Activated T-cell treated with anti-CD3 and anti-CD28 coated beads for 4 hours (primary cell): Measurements from ENCODE around the gene TCEA2.

ENCODE experiments used
- DNase-seq: peaks from one replicate; pipeline ENCODE4 v3.0.0-alpha.2; 2020

Gene TCEA2

GRCh38 chr20:64050261-64051032 lies 12.6 kb upstream of the TCEA2 start:
- no peak for DNase-seq

- no peak for DNase-seq
Observed at GRCh38 chr20:64051033-64051452, 12.0 kb upstream of the TCEA2 start.

DNA sequence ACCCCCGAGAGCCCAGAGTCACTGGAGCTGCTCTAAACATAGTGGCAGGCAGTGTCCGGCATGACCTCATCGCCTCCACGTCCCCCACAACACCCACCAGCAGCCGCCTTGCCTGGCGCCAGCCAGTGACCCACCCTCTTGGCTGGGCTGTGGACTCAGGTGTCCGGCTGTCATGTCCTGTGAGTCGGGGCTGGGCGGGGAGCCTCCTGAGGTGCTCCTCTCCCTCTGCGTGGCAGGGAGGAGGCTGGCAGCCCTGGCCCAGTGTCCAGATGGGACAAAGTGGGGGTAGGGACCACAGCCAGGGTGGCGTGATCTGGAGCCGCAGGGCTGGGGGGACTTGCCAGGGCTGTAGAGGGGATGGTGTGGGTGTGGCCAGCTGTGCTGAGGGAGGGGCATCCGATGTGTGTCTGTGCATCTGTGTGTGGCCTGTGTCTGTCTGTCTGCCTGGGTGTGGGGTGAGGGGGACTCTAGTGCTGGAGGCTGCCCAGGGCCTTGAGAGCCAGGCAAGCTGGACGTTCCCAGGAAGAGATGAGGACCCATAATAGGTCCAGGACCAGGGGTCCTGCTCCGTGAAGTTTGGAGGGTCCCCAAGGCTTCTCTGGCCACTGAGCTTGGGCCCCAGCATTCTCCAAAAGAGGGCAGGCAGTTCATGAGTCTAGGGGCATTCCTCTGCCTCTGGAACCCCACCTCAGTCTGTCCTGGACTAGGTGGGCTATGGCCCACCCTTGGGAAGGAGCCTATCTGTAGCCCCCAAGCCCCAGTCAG lies 11.3 kb upstream of the TCEA2 start:
- no peak for DNase-seq

DNA sequence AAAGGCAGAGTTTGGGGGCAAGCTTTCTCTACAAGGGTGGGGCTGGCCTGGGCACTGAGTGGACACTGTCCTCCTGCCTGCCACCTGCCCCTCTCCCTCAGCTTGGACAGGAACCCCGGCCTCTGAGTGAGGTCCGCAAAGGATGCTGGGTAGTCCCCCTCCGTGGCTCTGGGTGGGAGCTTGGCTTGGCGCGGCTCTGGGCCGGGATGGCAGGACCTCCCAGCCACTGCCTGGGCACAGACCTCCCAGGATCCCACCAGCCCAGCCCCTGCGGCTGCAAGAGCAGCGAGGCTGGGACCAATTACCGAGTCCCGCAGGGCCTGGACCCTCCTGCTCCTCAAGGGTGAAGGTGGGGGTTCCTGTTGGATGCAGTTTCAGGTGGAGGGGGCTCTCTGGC lies 10.7 kb upstream of the TCEA2 start:
- no peak for DNase-seq

GRCh38 chr20:64052987-64053840 lies 9.8 kb upstream of the TCEA2 start:
- DNase-seq, result no peak

- no peak for DNase-seq
Observed at GRCh38 chr20:64053841-64054661, 8.9 kb upstream of the TCEA2 start.

GRCh38 chr20:64055396-64055892 lies 7.6 kb upstream of the TCEA2 start:
- DNase-seq, result no peak

DNA sequence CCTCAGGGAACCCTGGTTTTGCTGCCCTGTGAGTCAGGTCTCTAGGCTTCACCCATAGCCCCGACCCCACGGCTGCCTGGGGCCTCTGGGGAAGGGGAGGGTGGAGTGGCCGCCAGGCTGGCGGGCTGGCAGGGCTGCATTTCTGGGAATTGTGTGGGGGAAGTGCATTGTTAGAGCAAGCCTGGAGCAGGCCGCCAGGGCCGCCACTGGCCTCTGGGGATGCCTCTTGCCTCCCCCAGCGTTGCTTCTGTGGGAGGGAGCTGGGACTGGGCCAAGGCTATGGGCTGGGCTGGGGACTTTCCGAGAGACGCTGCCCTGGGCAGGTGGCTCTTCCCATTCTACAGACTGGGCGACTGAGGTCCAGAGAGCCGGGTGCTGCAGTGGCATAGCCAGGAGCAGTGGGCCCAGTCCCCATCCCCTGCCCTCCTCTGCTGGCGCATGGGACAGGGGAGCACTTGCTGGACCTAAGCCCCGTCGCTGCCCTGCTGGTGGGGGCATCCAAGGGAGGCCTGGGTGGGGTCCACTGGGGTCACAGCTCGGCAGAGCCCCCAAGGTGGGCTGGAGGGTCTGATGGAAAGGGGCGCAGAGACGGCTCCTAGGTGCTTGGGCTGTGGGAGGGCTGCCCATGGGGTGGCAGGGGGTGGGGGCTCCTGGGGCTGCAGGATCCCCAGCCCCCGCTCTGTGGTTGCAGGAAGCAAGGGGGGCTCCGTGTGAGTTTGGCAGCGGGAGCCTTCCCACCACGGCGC lies 6.9 kb upstream of the TCEA2 start:
- DNase-seq, result no peak

DNA sequence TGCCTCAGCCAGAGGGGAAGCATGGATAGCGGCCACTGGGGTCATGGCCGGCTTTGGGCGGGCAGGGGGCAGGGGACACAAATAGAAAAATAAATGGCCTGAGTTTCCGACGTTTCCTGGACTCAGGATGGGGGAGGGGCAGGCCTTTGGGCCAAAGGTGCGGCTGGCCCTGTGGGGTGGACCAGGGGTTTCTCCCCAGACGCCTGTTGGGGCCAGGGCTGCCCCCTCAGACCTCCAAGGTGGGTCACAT lies 6.4 kb upstream of the TCEA2 start:
- no peak for DNase-seq

DNA sequence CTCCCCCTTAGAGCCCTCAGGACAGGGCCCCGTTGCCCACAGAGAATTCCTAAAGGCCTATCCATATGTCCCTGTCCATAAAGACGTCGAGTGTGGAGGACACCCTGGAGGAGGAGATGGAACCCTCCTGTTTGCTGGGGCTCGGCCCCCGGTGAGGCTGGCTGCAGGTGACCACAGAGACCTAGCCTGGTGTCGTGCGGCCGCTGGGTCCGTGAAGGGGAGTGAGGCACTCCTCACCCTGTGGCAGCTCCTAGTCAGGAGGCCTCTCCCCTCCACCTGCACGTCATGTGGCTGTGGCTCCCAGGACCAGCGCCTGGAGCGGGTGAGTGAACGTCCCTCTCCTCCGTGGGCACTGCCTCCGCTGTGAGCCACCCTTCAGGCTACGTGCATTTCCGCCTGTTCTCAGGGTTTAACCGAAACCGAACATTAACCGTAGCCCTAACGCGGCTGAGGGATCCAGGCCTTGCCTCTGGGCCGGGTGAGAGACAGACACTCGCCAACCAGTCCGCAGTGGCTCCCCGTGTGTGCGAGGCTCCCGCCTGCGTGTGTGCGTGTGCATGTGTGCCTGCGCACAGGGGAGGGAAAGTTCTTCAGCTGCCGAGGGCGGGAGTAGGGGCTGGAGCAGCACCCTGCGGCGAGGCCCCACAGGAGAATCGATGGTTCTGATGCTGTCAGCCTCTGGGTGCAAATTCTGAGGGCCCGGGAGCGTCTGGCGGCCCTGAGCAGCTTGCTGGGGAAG lies 5.9 kb upstream of the TCEA2 start:
- DNase-seq, result no peak

DNA sequence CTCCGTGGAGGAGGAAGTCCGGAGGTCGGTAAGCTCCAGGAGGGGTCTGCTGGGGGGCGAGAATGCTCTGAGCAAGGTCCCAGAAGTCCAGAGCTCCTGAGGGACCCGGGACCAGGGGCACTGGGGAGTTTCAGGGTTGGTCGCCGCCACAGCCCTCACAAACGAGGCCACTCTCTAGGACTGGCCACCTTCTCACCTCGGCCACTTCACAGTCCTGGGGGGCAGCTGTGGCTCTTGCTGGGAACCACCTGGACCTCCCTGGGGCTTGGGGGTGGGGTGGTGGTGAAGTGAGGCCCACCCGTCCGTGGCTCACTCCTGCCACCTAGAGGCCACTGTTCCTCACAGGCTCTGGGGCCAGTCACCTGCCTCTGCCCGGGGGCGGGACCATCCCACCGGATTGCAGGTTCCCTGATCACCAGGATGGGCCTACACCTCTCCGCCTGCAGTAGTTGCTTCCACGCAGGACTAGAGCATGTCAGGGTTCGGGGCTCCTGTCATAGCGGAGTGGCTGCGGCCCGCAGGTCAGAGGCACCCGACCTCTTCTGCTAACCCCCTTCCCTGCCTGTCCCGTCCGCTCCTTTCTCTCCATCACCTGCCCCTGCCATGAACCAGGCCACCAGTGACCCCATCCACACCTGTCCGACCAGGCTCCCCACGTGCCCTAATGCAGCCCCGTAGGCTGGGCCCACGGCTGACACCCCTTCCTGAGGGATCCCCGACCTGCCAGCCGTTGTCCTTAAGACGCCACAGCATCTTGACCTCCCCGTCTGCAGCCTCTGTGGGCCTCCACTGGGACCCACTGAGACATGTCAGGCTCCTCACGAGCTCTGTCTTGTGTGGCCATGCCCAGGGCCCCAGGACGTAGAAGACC lies 5.1 kb upstream of the TCEA2 start:
- DNase-seq, result peak; percentile 82

GRCh38 chr20:64058536-64058935 lies 4.5 kb upstream of the TCEA2 start:
- DNase-seq, result no peak

DNA sequence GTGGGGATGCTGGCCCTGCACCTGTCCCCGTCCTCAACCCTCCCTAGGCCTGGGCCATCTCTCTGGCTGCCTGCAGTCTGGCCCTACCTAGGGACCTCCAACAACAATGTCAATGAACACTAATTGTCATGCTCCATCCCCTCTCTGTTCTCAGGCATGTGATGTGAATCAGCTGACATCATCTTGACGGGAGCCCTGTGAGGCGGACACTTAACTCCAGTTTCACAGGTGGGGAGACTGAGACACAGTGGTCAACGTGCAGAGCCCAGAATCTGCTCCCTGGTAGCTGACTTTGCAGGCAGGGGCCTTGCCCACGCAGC lies 762 bp upstream of the TCEA2 start:
- DNase-seq, result no peak

GRCh38 chr20:64063389-64064144 lies 569 bp downstream of the TCEA2 start:
- DNase-seq, result no peak

DNA sequence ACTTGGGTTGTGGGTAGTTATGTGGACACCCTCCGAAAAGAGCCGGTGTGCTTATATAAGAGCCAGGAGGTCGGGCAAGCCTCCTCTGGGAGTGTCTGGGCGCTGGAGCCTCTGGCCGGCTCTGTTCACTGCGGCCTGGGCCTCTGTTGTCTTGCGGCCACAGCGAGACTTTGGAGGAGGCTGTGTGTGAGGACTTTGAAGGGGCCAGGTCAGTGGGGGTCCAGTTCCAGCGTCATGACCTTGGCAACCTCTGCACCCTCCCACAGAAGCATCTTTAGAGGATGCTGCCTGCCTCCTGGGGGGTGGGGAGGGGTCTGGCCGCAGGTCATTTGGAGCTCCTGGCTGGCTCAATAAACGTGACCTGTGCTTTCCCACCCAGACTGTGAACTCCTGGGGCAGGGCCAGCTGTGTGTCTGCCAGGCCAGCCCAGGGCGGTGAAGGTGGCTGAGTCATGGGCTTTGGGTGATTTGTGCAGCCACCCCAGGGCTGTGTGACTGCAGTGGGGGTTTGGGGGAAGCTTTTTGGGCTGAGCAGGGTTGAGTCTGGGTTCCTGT lies 1.2 kb downstream of the TCEA2 start:
- DNase-seq, result no peak

GRCh38 chr20:64065062-64065973 lies 2.3 kb downstream of the TCEA2 start:
- DNase-seq, result no peak

- DNase-seq, result no peak
Observed at GRCh38 chr20:64065974-64066343, 3.0 kb downstream of the TCEA2 start.

DNA sequence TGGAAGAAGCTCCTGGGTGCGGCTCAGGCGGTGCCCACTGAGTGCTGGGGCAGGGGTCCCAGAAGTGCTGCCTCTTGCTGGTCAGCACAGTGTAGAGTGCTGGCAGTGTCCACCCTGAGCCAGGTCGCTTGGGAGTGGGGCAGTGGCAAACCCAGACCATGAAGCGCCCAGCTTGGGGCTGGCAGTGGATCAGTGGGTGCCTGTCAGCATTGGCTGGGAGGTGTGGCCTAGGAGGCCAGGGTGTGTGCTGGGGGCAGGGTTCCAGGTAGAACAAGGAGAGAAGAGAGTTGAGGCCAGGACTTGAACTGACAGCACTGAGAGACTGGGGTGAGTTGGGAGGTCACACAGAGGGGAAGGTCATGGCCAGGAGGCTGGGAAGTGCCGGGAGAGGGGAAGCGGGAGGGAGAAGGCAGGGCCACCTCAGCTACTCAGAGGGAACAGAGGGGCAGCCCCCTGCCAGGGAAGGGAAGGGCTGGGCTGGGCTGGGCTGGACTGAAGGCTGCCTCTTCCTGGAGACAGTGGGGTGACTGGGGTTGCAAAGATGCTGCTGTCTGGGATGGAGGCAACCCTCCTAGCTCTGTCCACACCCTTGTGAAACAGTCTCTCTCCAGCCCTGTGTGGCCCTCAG lies 4.1 kb downstream of the TCEA2 start:
- DNase-seq, result no peak
